ENCODE data around the gene ESPNL. TPM values are rescaled to one million over a fixed set of nuclear protein-coding genes. Genes with fewer than 3 reads are reported as not detected.

Gene ESPNL
- total RNA-seq, 2 experiments from 2014 or later: not detected

DNA sequence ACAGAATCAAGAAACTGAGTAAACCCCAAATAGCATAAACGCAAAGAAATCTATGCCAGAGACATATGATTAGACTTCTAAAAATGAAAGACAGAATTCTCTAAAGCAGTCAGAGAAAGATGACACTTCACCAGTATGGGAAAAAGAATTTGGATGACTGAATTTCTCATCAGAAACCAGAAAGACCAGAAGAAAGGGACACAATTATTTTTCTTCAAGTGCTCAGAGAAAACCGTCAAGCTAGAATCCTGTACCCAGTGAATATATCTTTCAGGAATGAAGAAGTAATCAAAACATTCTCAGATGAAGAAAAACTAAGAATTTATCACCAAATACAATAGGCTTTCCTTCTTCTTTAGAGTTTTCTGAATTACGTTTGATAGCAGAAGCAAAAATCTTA lies 14.2 kb upstream of the ESPNL start:
- H3K4me1 ChIP-seq (ENCODE audit: insufficient read depth, low read length): no peaks in the 10 kb centered on the region
- intact Hi-C loops (cut with DNase I, micrococcal nuclease): no loop called here
- peaks cover 39% of the 10 kb centered on the region for H3K36me3 Mint-ChIP-seq (ENCODE audit: low read depth)
- no peak overlapping the region for H3K27ac ChIP-seq (ENCODE audit: low read depth in 1 of 2, low read length in 2 of 2)
- H3K27me3 ChIP-seq (ENCODE audit: control insufficient read depth in 1 of 2, insufficient read depth in 2 of 2, low read length in 2 of 2): no peaks in the 10 kb centered on the region
- DNase-seq (no peak), ATAC-seq (ENCODE audit: poor library complexity) (no peak)
- H3K9me3 ChIP-seq (ENCODE audit: control insufficient read depth in 1 of 2, insufficient read depth in 1 of 2, low read length in 2 of 2): no peaks in the 10 kb centered on the region
- H3K27ac Mint-ChIP-seq: no peak overlapping the region
- H3K4me1 Mint-ChIP-seq (ENCODE audit: low read depth): no peaks in the 10 kb centered on the region
- no peak for TF ChIP-seq CTCF (IDR thresholded peaks at IDR 0.05)
- H3K4me3 ChIP-seq (ENCODE audit: low read length): no peak overlapping the region
- no peaks in the 10 kb centered on the region for H3K27me3 Mint-ChIP-seq
- POLR2A ChIA-PET: no interaction called here
- peaks cover 31% of the 10 kb centered on the region for H3K36me3 ChIP-seq (ENCODE audit: insufficient read depth, low read length)
- no peaks in the 10 kb centered on the region for H3K9me3 Mint-ChIP-seq
- CTCF ChIA-PET: no interaction called here
- no peak overlapping the region for H3K4me3 Mint-ChIP-seq

DNA sequence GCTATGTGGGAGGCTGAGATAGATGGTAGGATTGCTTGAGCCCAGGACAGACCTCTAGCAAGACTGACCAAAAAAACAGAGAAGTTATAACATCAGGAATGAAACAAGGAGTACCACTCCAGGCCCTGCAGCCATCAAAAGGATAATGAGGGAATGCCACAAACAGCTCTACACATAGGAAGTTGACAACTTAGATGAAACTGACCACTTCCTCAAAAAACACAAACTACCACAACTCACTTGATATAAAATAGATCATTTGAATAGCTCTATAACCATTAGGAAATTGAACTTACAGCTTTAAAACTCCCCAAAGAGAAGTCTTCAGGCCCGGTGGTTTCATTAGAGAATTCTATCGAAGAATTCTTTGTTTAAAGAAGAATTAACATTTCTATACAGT lies 12.9 kb upstream of the ESPNL start:
- H3K4me3 Mint-ChIP-seq: no peak overlapping the region
- TF ChIP-seq CTCF (IDR thresholded peaks at IDR 0.05): no peak
- no peaks in the 10 kb centered on the region for H3K27me3 Mint-ChIP-seq
- no peak for DNase-seq
- no peaks in the 10 kb centered on the region for H3K9me3 ChIP-seq (ENCODE audit: control insufficient read depth in 1 of 2, insufficient read depth in 1 of 2, low read length in 2 of 2)
- H3K9me3 Mint-ChIP-seq: no peaks in the 10 kb centered on the region
- H3K4me3 ChIP-seq (ENCODE audit: low read length): no peak overlapping the region
- ChIA-PET CTCF (interaction anchor here (0.7 to 1.6 kb wide), 2 partner anchors 17 to 19 kb away, joined by 3 to 4 read pairs; no protein-coding TSS in a partner anchor), POLR2A (no interaction called here)
- ATAC-seq (ENCODE audit: poor library complexity): no peak
- H3K27ac ChIP-seq (ENCODE audit: low read depth in 1 of 2, low read length in 2 of 2): no peak overlapping the region
- no peaks in the 10 kb centered on the region for H3K4me1 ChIP-seq (ENCODE audit: insufficient read depth, low read length)
- H3K36me3 Mint-ChIP-seq (ENCODE audit: low read depth): peaks cover 26% of the 10 kb centered on the region
- H3K4me1 Mint-ChIP-seq (ENCODE audit: low read depth): no peaks in the 10 kb centered on the region
- no peaks in the 10 kb centered on the region for H3K27me3 ChIP-seq (ENCODE audit: control insufficient read depth in 1 of 2, insufficient read depth in 2 of 2, low read length in 2 of 2)
- peaks cover 20% of the 10 kb centered on the region for H3K36me3 ChIP-seq (ENCODE audit: insufficient read depth, low read length)
- intact Hi-C loops (cut with DNase I, micrococcal nuclease): no loop called here
- H3K27ac Mint-ChIP-seq: no peak overlapping the region

DNA sequence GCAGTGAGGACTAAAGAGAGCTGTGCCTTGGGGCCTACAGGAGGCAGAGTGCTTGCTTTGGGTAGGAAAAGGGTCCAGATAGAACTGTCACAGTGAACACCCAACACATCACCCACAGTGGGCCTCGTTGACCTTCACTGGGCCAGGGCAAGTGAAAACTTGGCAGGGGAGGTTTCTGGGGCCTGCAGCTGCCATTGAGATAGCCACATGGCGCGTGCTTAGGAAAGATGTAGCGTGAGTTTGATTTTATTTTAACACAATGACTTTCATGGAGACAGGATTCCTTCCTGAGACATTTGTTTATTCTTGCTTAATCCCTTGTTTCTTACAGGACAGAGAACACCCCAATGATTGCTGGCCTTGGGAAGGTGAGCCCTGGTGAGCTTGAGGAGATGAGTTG lies 9.3 kb upstream of the ESPNL start:
- Histone ChIP-seq H3K9me3 (ENCODE audit: control insufficient read depth in 1 of 2, insufficient read depth in 1 of 2, low read length in 2 of 2) (no peaks in the 10 kb centered on the region), H3K4me1 (ENCODE audit: insufficient read depth, low read length) (no peaks in the 10 kb centered on the region), H3K27me3 (ENCODE audit: control insufficient read depth in 1 of 2, insufficient read depth in 2 of 2, low read length in 2 of 2) (no peaks in the 10 kb centered on the region), H3K27ac (ENCODE audit: low read depth in 1 of 2, low read length in 2 of 2) (no peak overlapping the region), H3K36me3 (ENCODE audit: insufficient read depth, low read length) (peaks cover 5% of the 10 kb centered on the region), H3K4me3 (ENCODE audit: low read length) (no peak overlapping the region)
- CTCF ChIA-PET: no interaction called here
- no peak overlapping the region for H3K4me3 Mint-ChIP-seq
- no peak overlapping the region for H3K27ac Mint-ChIP-seq
- POLR2A ChIA-PET: no interaction called here
- no peaks in the 10 kb centered on the region for H3K9me3 Mint-ChIP-seq
- TF ChIP-seq CTCF (IDR thresholded peaks at IDR 0.05): no peak
- DNase-seq: no peak
- H3K4me1 Mint-ChIP-seq (ENCODE audit: low read depth): no peaks in the 10 kb centered on the region
- no peaks in the 10 kb centered on the region for H3K36me3 Mint-ChIP-seq (ENCODE audit: low read depth)
- intact Hi-C loops (cut with DNase I, micrococcal nuclease): no loop called here
- H3K27me3 Mint-ChIP-seq: no peaks in the 10 kb centered on the region
- no peak for ATAC-seq (ENCODE audit: poor library complexity)
